GM21526 (cell line): Measurements from ENCODE around the gene DAZL.

Source experiments
- ATAC-seq: cut with Tn5 transposase; IDR thresholded peaks from one replicate; pipeline ENCODE4 v1.9.1; 2021; ENCODE audit warnings: moderate library complexity; ENCODE audit not compliant: unreplicated experiment, low FRiP score

Gene DAZL

GRCh38 chr3:16546186-16547010, 58.8 kb downstream of the DAZL start:
- no peak for ATAC-seq

- ATAC-seq: no peak
Measured at GRCh38 chr3:16545413-16546185, 59.6 kb downstream of the DAZL start.

- ATAC-seq: no peak
Measured at GRCh38 chr3:16543242-16543864, 61.9 kb downstream of the DAZL start.

GRCh38 chr3:16538507-16538906, 66.7 kb downstream of the DAZL start:
- ATAC-seq: no peak

- ATAC-seq: no peak
Measured at GRCh38 chr3:16536996-16537395, 68.2 kb downstream of the DAZL start.
